HG03196 (cell line): Measurements from ENCODE around the gene SLC6A17.

Source experiments
- ATAC-seq: cut with Tn5 transposase; IDR thresholded peaks from one replicate; pipeline ENCODE4 v1.9.1; 2021; ENCODE audit not compliant: unreplicated experiment

SLC6A17 gene

DNA sequence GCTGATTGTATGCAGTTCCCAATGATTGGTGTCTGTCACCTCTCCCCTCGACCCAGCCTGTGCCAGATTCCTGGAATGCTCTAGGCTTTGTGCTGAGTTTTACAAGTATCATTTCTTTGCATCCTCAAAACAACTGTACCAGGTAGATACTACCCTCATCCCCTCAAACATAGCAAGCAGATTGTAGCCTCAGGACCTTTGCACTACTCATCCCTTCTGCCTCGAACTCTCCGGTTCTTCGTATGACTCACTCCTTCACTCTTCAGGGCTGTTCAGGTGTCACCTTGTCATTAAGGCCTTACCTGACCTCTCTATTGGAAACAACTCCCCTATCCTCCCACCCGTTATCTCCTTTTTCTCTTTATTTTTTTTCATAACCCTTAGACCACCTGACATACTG is 67.8 kb downstream of the SLC6A17 start:
- ATAC-seq = no peak

DNA sequence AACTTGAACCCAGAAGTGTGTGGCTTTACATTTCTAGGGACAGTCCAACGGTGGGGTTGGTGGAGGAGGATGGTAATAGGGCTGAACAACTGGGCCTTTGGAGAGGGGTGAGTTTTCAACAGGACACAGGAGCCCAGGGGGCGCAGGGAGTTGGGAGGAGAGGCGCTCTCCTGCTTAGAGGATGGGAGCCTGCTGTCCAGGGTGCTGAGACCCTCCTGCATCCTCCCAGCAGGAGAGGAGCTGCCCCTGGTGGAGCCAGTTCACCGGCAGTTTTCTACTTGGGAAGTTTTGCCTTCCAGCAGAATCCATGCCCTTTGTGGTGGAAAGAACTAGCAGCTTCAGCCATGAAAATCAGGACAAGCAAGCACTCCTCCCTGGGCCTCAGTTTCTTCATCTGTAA is 68.4 kb downstream of the SLC6A17 start:
- no peak for ATAC-seq

DNA sequence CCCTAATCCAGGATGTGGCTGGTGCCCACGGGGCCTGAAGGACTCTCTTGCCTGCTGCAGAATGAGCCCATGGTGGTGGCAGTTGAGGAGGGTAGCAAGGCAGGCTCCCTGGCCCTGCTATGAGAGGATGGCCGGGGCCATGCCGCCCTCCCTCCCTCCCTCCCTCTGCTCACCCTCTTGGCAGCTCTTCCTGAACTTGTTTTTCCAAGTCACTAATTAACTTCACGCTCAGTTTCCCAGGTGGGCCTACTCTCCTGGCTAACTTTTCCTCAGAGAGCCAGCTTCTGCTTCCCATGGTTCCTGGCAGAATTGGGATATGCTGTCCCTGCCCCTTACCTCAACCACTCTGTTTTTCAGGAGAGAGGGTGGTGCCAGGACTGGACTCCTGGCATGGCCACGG is 70.0 kb downstream of the SLC6A17 start:
- no peak for ATAC-seq

DNA sequence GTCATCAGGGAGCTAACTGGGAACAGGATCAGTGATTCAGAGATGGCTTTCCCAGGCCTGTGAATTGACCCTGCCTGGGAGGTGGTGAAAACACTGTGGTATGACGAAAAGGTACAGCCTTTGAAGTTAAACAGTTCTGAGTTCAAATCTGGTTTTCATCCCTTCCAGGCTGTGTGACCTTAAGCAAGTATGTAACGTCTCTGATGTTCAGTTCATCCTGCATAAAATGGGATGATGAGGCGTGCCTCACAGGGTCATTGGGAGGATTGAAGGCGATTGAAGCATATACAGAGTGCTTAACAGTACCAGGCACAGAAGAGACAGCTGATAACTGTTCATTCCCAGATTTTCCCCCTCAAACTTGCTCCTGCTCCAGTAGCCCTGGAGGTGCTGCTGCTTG is 70.8 kb downstream of the SLC6A17 start:
- no peak for ATAC-seq

DNA sequence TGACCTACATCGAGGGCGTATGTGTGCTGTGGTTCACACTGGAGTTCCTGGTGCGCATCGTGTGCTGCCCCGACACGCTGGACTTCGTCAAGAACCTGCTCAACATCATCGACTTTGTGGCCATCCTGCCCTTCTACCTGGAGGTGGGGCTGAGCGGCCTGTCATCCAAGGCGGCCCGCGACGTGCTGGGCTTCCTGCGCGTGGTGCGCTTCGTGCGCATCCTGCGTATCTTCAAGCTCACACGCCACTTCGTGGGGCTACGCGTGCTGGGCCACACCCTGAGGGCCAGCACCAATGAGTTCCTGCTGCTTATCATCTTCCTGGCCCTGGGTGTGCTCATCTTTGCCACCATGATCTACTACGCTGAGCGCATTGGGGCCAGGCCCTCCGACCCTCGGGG is 72.8 kb downstream of the SLC6A17 start:
- ATAC-seq = no peak

DNA sequence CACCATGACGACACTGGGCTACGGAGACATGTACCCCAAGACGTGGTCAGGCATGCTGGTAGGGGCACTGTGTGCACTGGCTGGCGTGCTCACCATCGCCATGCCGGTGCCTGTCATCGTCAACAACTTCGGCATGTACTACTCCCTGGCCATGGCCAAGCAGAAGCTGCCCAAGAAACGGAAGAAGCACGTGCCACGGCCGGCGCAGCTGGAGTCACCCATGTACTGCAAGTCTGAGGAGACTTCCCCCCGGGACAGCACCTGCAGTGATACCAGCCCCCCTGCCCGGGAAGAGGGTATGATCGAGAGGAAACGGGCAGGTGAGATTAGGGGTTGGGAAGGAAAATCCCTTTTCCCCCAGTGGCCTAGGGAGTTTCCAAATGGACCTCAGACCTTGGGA is 73.3 kb downstream of the SLC6A17 start:
- no peak for ATAC-seq

DNA sequence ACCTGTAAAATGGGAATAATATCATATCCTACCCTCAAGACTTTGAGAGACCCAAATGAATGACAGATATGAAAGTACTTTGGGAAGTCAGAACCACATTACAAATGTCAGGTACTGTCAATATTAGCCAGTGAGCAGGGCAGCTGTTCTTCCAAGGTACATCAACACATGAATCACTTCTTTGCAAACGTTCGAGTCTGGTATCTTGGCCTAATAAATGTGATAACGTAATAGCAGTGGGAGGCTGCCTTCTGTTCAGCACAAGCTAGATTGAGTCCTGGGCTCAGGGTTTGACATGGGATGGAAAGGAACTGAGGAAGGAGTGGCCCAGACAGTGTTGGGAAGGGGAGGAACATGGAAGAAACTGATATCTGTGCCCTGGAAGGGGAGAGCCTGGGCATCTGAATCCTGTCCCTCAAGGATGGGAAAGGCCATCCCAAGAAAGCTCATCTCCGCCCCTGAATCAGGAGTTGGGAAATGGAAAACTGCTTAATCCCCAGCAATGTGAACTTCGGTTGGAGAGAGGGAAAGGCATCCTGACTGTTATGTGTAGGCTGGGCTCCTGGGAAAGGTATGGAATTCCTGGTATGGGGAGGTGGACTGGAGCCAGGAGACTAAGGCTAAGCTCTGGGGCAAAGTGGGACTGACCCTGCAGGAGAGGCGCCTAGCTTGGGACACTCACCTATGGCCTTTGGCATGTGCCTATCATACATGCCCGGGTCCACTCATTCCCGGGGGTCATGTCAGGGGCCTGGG is 74.1 kb downstream of the SLC6A17 start:
- ATAC-seq = no peak

DNA sequence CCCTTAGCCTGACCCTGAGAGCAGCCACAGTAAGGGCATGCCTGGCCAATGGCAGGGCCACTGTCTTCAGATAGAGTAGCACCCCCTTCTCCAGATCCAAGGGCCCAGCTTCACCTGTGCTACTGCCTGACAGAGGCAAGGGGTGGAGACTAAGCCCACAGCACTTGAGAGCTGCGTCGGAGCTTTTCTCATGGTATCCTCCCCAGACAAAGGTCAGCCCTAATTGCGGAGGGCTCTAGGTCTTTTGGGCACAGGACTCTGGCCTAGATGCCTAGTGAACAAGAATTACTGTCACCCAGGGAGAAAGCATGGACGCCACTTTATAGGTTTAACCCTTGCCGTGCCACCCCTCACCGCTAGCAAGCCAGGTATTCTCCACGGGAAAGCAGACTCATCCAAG is 74.9 kb downstream of the SLC6A17 start:
- no peak for ATAC-seq

DNA sequence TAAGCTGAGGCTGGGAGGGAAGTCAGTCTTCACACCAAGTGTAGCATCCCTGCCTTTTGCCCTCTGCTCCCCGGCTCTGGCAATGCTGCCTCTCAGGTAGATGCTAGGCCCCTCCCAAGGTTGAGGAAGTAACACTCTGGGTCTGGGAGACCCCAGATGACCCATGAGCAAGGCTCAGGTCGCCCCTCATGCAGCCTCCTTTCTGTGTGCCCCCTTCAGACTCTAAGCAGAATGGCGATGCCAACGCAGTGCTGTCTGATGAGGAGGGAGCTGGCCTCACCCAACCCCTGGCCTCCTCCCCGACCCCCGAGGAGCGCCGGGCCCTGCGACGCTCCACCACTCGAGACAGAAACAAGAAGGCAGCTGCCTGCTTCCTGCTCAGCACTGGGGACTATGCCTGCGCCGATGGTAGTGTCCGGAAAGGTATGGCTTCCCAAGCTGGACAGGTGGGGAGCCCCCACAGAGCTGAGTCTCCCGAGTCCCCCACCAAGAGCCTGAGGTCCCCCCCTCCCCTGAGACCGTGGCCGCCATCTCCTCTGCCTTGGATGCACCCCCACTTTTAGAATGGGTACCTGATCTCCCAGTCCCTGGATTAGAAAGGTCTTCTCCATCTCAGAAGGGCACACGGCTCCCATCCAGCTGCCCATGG is 75.6 kb downstream of the SLC6A17 start:
- no peak for ATAC-seq

DNA sequence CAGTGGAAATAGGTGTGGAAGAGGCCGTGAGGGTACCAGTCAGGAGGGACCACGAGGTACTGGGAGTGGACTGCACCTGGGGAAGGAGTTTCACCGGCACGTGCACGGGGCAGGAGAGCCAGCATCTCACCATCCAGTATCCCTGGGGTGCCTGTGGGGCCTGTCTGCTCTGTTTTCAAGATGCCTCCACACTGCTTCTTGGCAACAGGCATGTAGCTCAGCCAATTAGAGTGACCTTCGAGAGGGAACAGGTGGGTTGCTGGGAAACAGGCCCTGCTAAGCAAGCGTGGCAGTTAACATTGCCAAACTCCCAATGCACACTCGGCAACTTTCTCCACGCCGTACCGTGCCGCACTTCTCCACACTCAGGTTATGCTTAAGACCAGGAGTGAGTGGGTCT is 77.5 kb downstream of the SLC6A17 start:
- no peak for ATAC-seq

DNA sequence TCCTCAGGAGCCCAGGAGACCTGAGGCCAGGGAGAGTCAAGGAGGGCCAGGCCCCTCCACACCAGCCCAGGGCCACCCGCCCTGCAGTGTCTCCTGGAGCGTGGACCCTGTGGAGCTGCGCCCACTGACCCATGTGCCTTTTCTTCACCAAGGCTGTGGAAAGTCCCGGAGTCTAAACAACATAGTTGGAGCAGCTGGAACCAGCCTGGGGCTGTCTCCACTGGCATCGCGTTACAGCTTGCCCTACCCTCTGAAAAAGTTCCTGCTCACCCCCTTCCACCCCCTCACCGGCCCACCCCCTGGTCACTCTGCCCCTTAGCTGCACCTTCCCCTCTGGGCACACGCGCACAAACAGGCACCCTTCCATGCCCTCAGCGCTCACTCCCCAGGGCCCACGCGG is 78.1 kb downstream of the SLC6A17 start:
- ATAC-seq = no peak

DNA sequence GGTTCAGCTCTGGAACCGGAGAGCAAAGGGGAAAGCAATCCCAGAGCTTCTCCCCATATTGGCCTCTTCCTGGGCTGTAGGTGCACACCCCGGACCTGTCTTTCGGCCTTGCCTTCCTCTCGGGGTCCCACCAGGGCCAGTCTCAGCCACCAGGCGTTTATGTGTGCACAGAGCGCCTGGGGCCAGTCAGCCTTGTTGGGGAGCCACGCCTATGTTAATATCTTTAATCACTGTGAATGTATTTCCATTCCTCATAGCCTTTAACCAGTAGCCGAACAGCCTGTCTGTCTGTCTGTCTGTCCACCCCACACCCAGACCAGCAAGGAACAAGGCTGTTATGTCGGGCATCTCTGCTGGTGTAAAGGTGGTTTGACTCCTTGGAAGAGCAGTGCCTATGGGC is 78.6 kb downstream of the SLC6A17 start:
- ATAC-seq = no peak

DNA sequence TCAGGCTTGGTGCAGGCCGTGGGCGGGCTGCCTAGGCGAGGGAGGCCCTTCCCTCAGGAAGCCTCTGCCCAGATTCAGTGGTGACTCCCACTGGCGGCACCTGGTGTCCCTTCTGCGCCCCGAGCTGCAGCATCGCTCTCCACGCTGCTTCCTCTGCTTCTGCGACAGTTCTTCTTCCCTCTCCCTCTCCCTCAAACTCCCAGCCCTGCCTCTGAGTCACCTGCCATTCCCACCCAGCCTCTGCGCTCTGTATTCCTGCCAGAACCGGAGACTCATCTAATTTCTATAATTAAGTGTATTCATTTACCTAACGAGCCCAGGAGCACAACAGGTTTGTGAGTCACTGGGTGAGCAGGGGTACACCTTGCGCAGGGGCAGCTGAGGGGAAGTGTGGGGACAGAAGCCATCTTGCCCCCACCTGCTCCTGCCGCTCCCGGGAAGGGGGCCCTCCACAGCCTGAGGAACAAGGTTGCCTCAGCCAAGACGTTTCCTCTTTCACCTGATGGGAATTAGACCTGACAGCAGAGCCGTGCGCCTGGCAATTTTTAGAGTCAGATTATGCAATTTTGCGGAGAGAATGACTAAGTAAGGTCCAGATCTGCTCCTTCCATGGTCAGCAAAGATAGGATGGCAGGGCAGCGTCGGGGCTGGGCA is 79.2 kb downstream of the SLC6A17 start:
- ATAC-seq = no peak

DNA sequence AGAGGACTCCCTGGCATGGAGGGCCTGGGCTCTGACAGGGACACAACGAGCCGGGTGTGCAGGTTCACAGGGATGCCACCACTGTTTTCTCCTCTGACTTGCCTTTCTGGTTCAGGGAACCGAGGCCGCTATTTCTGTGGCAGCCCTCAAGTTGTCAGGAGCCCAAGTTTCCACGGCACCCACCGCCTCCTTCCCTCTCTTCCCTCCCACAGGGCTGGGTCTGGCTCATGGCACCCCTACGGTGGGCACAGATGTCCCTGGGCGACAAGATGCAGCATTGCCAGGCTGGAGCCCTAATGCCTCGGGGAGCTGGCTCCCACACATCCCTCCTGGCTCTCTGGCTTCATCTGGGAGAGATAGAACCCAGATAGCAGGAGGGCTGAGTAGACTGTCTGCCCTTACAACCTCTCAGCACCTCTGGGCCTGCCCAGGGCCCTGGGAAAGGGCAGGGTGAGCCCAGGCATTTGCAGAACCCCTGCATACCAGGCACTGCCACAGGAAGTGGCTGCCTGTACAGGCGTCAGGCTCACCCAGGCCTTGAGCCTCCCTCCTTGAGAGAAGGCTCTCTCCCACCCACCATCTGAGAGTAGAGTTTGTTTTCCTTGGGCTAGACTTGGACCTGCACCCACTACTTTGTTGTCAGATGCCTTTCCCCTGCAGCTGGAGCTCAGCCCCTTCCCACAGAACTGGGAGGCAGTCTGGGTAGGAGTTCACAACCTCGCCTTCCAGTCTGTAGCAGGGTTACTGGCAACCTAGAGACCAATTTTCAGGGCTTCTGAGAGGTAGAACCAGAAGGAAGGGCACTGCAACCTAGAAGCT is 80.3 kb downstream of the SLC6A17 start:
- no peak for ATAC-seq

DNA sequence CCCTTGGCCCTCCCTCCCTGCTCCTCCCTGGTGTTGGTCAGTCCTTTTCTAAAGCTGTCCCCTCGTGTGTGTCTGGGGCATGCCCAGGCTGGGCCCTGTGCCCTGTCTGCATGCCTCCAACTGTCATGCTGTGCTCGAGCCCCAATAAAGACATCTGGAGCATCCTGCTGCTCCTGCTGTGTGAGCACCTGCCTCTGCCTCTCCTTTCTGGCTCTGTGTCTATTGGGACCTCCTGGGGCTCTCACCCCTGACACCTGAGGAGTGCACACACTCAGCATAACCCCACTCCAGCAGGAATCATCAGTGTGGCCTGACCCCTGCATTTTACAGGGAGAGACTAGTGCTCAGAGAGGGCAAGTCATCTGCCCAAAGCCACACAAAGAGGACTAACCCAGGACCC is 83.6 kb downstream of the SLC6A17 start:
- no peak for ATAC-seq

DNA sequence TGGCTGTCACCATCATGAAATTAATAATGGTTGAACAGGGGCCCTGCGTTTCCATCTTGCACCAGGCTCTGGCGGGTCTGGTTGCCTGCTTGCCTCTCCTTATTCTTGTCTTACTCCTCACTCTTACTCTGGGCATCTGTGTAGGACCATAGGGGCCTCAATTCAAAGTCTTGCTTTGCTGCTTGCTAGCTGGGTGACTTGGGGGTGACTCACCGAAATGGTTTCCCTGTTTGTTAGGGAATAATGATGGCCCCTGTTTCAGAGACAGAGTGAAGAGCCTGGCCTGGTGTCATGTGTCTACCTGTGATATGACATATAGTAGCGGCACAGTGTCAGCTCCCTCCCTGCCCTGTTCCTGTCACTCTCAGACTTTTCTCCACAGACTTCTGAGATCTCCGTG is 84.4 kb downstream of the SLC6A17 start:
- ATAC-seq = no peak

DNA sequence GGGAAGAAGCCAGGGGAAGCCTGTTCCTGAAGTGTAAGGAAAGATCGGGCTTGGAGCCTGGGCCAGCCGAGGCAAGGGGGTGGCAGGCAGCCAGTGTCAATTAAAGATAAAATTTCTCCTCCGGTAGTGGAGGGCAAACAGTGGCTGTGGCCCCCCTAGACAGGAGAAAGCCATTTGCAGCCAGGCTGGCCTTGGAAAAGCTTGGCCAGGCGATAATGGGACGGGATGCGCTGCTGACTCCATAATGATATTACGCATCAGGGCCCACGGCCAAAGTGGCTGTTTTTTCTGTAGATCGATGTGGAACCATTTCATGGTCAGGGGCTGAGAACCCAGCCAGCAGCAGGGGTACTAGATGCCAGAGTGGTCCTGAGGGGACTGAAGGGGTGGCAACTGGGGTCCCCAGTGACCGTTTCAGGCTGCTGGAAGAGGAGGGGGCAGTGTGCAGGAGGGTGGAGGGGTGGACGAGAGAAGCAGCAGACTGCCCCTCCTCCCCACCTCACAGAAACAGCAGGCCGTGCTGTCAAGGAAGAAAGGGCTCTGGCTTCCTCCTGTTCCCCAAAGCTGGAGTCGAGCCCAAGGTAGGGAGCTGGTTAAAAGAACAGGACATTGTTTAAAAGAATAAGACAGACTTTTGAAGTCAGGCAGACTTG is 85.0 kb downstream of the SLC6A17 start:
- ATAC-seq = no peak

DNA sequence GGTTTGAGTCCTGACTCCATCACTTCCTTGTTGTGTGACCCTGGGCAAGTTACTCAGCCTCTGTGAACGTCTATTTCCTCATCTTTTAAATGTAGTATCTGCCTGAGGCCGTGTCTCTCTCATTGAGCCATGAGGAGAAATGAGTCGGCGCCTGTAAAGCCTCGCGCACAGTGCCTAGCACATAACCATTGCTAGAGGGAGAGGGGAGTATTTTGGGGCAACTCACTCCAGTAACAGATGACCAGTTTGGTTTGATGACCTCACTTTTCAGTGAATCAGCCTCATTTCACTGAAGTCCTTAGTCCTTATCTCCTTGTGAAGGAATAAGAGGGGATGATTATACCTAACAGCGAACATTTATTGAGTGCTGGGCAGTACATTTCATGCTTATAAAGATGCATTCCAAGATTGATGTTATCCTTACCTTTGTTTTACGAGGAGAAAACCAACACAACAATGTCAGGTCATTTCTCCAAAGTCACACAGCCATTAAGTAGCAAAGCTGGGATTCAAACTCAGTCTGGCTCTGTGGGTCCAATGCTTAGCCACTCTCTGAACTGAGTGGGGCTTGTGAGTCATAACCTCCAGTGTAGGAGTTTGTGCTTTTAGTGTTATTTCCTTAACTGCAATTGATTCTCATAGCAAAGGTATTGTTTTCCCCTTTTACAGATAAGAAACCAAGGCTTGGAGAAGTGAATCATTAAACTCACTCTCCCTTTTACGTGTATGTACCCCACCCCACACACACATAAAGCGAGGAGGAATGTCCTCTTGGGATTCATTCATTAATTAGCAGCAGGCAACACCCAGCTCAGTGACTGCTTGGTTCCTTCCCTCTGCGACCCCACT is 85.8 kb downstream of the SLC6A17 start:
- ATAC-seq = no peak

DNA sequence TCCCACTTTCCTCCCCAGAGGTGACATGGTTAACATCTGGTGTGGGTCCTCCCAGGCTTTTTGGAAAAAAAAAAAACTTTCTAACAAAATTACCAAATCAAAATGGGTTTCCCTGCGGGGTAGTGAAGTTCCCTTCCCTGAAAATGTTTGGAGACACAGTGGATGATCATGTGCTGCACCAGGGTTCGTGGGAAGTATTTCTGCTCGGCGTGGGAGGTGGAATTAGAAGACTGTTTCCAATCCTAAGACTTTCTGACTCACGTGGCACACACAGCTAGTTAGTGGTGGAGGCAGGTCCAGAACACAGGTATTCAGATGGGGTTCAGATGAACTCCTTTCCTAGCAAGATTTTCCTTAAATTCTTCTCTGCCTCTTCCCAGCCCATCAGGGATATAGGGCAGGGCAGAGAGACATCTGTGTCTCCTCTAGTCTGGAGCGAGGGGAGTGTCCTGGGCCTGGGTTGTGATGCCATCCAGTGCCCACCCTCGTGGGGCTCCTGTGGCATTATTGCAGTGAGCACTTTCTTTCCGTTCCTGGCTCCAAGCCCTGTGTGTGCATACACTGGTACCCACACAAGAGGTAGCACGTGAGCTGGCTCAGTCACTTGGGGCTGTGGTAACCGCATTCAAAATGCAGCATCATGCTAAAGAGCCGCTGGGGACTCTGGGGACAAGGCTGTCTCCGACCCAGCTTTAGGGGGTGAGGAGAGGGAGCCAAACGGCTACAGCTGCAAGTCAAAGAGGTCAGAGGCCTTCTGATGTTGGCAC is 87.3 kb downstream of the SLC6A17 start:
- no peak for ATAC-seq
